IMR-90 (cell line): ENCODE data around the gene ANXA1. TPM values are rescaled to one million over a fixed set of nuclear protein-coding genes. Genes with fewer than 3 reads are reported as not detected.

Experiments
- ATAC-seq: fragments of 200-7000 bp; cut with Tn5 transposase; 2 replicates; pipeline ENCODE4 v1.9.1; 2020; ENCODE audit warnings: low read depth, mild to moderate bottlenecking, moderate library complexity
- BruUV-seq: library from RNA; stranded (reverse); fragments of 400-500 nt; replicated peaks from 2 replicates; lab custom pipeline; 2021; lab: Mats Ljungman, UMichigan
- CTCF ChIA-PET: fragments of 300-600 bp; formaldehyde crosslinking; extraction: SDS; loops from one replicate; lab custom pipeline; 2021; ENCODE audit warnings: antibody characterized with exemption; lab: Yijun Ruan, JAX
- POLR2A ChIA-PET: fragments of 300-600 bp; sonication (Branson Sonifier 250); formaldehyde crosslinking; loops from one replicate; lab custom pipeline; 2022; ENCODE audit warnings: antibody characterized with exemption; ENCODE audit not compliant: unreplicated experiment; lab: Charles Lee
- DNase-seq: peaks from one replicate; pipeline ENCODE4 v3.0.0; 2013
- H2AFZ ChIP-seq: replicated peaks from 2 replicates; pipeline ENCODE3; 2013; ENCODE audit warnings: low read length, mild to moderate bottlenecking; ENCODE audit not compliant: poor library complexity
- H2AK5ac ChIP-seq: 2 replicates; pipeline ENCODE4 v1.6.1; 2013; ENCODE audit warnings: low read depth, low read length, inconsistent platforms
- H2AK9ac ChIP-seq: replicated peaks from 2 replicates; pipeline ENCODE3; 2013; ENCODE audit warnings: mild to moderate bottlenecking, low read depth, low read length, moderate library complexity; ENCODE audit not compliant: poor library complexity
- H2BK120ac ChIP-seq: 2 replicates; pipeline ENCODE4 v1.6.1; 2013; ENCODE audit warnings: low read depth, low read length, inconsistent platforms
- H2BK15ac ChIP-seq: 3 replicates; pipeline ENCODE4 v1.6.1; 2013; ENCODE audit warnings: low read depth, low read length, inconsistent platforms
- H2BK20ac ChIP-seq: 2 replicates; pipeline ENCODE4 v1.6.1; 2013; ENCODE audit warnings: low read depth, mild to moderate bottlenecking, inconsistent platforms, low read length, moderate library complexity
- H2BK5ac ChIP-seq: 2 replicates; pipeline ENCODE4 v1.6.1; 2013; ENCODE audit warnings: mild to moderate bottlenecking, low read depth, low read length, inconsistent platforms; ENCODE audit not compliant: poor library complexity, severe bottlenecking
- H3K14ac ChIP-seq: replicated peaks from 2 replicates; pipeline ENCODE4 v1.6.1; 2013; ENCODE audit warnings: low read depth, low read length, inconsistent platforms
- H3K18ac ChIP-seq: 2 replicates; pipeline ENCODE4 v1.6.1; 2013; ENCODE audit warnings: low read depth, low read length, control low read depth
- H3K23ac ChIP-seq: 2 replicates; pipeline ENCODE4 v1.6.1; 2013; ENCODE audit warnings: low read depth, low read length, inconsistent platforms
- H3K27ac ChIP-seq: 2 replicates; pipeline ENCODE4 v1.5.1; 2013; ENCODE audit warnings: mild to moderate bottlenecking, control low read depth, low read length; ENCODE audit not compliant: insufficient read depth
- H3K27me3 ChIP-seq: 2 replicates; pipeline ENCODE4 v1.6.1; 2013; ENCODE audit warnings: low read length; ENCODE audit not compliant: control insufficient read depth, insufficient read depth
- H3K36me3 ChIP-seq: 2 replicates; pipeline ENCODE4 v1.6.1; 2013; ENCODE audit warnings: low read length, mixed read lengths; ENCODE audit not compliant: control insufficient read depth, insufficient read depth
- H3K4ac ChIP-seq: 2 replicates; pipeline ENCODE4 v1.6.1; 2013; ENCODE audit warnings: low read depth, low read length, inconsistent platforms
- H3K4me1 ChIP-seq: 2 replicates; pipeline ENCODE4 v1.6.1; 2013; ENCODE audit warnings: low read length, mixed read lengths; ENCODE audit not compliant: control insufficient read depth, insufficient read depth
- H3K4me2 ChIP-seq: 2 replicates; pipeline ENCODE4 v1.6.1; 2013; ENCODE audit warnings: low read depth, mild to moderate bottlenecking, control low read depth, low read length, moderate library complexity
- H3K4me3 ChIP-seq: 2 replicates; pipeline ENCODE4 v1.5.1; 2013; ENCODE audit warnings: low read depth, mild to moderate bottlenecking, control low read depth, low read length, moderate library complexity; ENCODE audit not compliant: insufficient read depth
- H3K56ac ChIP-seq: 2 replicates; pipeline ENCODE4 v1.6.1; 2013; ENCODE audit warnings: low read length, inconsistent platforms; ENCODE audit not compliant: insufficient read depth; ENCODE audit errors: extremely low read depth
- H3K79me1 ChIP-seq, 2 experiments: 2 replicates each; pipeline ENCODE4 v1.6.1; 2013; ENCODE audit warnings: low read length in 2 of 2, inconsistent platforms in 1 of 2, low read depth in 1 of 2
- H3K9ac ChIP-seq: 2 replicates; pipeline ENCODE4 v1.6.1; 2013; ENCODE audit warnings: low read depth, low read length, control low read depth
- H3K9me1 ChIP-seq: 2 replicates; pipeline ENCODE4 v1.6.1; 2013; ENCODE audit warnings: low read length, inconsistent platforms; ENCODE audit not compliant: insufficient read depth
- H3K9me3 ChIP-seq: 2 replicates; pipeline ENCODE4 v1.6.1; 2013; ENCODE audit warnings: low read length; ENCODE audit not compliant: control insufficient read depth, insufficient read depth
- H4K20me1 ChIP-seq: 2 replicates; pipeline ENCODE4 v1.6.1; 2013; ENCODE audit warnings: low read length, inconsistent platforms; ENCODE audit not compliant: insufficient read depth
- H4K5ac ChIP-seq: 2 replicates; pipeline ENCODE4 v1.6.1; 2013; ENCODE audit warnings: mild to moderate bottlenecking, low read depth, low read length, control low read depth
- H4K8ac ChIP-seq, 2 experiments: 2 replicates each; pipeline ENCODE4 v1.6.1; 2013; ENCODE audit warnings: low read depth in 2 of 2, low read length in 2 of 2, control low read depth in 1 of 2, inconsistent platforms in 1 of 2
- H4K91ac ChIP-seq: 2 replicates; pipeline ENCODE4 v1.6.1; 2013; ENCODE audit warnings: low read depth, low read length, inconsistent platforms; ENCODE audit not compliant: insufficient read depth
- BHLHE40 ChIP-seq: fragments of 150-350 bp; IDR thresholded peaks from 2 replicates; pipeline ENCODE4 v1.6.1; 2016; ENCODE audit warnings: mild to moderate bottlenecking, low read depth, low read length
- CEBPB ChIP-seq: IDR thresholded peaks from 2 replicates; pipeline ENCODE4 v1.6.1; 2012; ENCODE audit warnings: low read depth, low read length, improper control_type of control experiment
- CHD1 ChIP-seq: IDR thresholded peaks from 2 replicates; pipeline ENCODE4 v1.6.1; 2012; ENCODE audit warnings: low read depth, low read length, improper control_type of control experiment
- CTCF ChIP-seq: conservative IDR thresholded peaks from 2 replicates; pipeline ENCODE4 v1.5.1; 2012; ENCODE audit warnings: mild to moderate bottlenecking, low read depth, low read length, improper control_type of control experiment
- FOS ChIP-seq: fragments of 150-350 bp; IDR thresholded peaks from 2 replicates; pipeline ENCODE4 v1.6.1; 2016; ENCODE audit warnings: low read depth, low read length
- MAFK ChIP-seq: IDR thresholded peaks from 2 replicates; pipeline ENCODE4 v1.6.1; 2012; ENCODE audit warnings: low read depth, low read length, improper control_type of control experiment
- MAZ ChIP-seq: IDR thresholded peaks from 2 replicates; pipeline ENCODE4 v1.6.1; 2012; ENCODE audit warnings: low read depth, mild to moderate bottlenecking, low read length, improper control_type of control experiment, moderate library complexity, borderline replicate concordance
- MXI1 ChIP-seq: IDR thresholded peaks from 2 replicates; pipeline ENCODE4 v1.6.1; 2012; ENCODE audit warnings: low read depth, mild to moderate bottlenecking, low read length, moderate library complexity, borderline replicate concordance
- NFE2L2 ChIP-seq: fragments of 150-350 bp; IDR thresholded peaks from 2 replicates; pipeline ENCODE4 v1.6.1; 2016; ENCODE audit warnings: low read depth, mild to moderate bottlenecking, low read length
- POLR2A ChIP-seq: IDR thresholded peaks from 2 replicates; pipeline ENCODE4 v1.6.1; 2012; ENCODE audit warnings: mild to moderate bottlenecking, low read depth, low read length
- RAD21 ChIP-seq: IDR thresholded peaks from 2 replicates; pipeline ENCODE4 v1.6.1; 2012; ENCODE audit warnings: low read length, improper control_type of control experiment
- RCOR1 ChIP-seq: IDR thresholded peaks from 2 replicates; pipeline ENCODE4 v1.6.1; 2012; ENCODE audit warnings: mild to moderate bottlenecking, low read length, improper control_type of control experiment; ENCODE audit not compliant: insufficient replicate concordance
- RFX5 ChIP-seq: IDR thresholded peaks from 2 replicates; pipeline ENCODE4 v1.8.0; 2012; ENCODE audit warnings: low read depth, mild to moderate bottlenecking, low read length, moderate library complexity
- SMC3 ChIP-seq: fragments of 150-350 bp; IDR thresholded peaks from 2 replicates; pipeline ENCODE4 v1.6.1; 2016; ENCODE audit warnings: low read depth, mild to moderate bottlenecking, antibody characterized with exemption, low read length, moderate library complexity
- USF2 ChIP-seq: fragments of 150-350 bp; IDR thresholded peaks from 2 replicates; pipeline ENCODE4 v1.6.1; 2017; ENCODE audit warnings: mild to moderate bottlenecking, antibody characterized with exemption, low read length, low read depth
- WGBS, 2 experiments: methylation state at CpG; one replicate each; pipeline versions ENCODE4 v1.1.5 to v1.1.7; 2013; ENCODE audit warnings: missing lambda C conversion rate in 2 of 2; ENCODE audit not compliant: insufficient read length in 1 of 2; ENCODE audit errors: extremely low coverage in 2 of 2; 5-methylcytosine and 5-hydroxymethylcytosine counted together
- dilution Hi-C: fragments of 300-500 bp; cut with HindIII; formaldehyde crosslinking; loops from one replicate; pipeline ENCODE4 v1.14.3; 2018; ENCODE audit warnings: low sequenced_read_pairs; ENCODE audit not compliant: unreplicated experiment
- in situ Hi-C: fragments of 300-500 bp; cut with MboI; formaldehyde crosslinking; loops from 3 replicates; pipeline ENCODE4 v1.14.3; 2019; ENCODE audit warnings: low sequenced_read_pairs, inconsistent platforms, mixed read lengths
- intact Hi-C: fragments of 100-400 bp; cut with micrococcal nuclease; formaldehyde crosslinking; loops from 2 replicates; pipeline ENCODE4 v1.10.0; 2022
- polyA plus RNA-seq, 3 experiments: library from polyadenylated mRNA; depleted of rRNA; stranded (reverse); fragments of >200 nt; gene quantifications; 2 replicates each; pipeline ENCODE4 v1.2.3, GENCODE V29; 2012; ENCODE audit warnings: low replicate concordance in 1 of 3
- total RNA-seq: library from RNA; depleted of rRNA; stranded (reverse); fragments of >200 nt; gene quantifications from 2 replicates; pipeline ENCODE4 v1.2.3, GENCODE V29; 2012
- TF ChIP-seq, protein P1 (sequence below): fragments of 150-350 bp; IDR thresholded peaks from 2 replicates; pipeline ENCODE4 v1.6.1; 2016; ENCODE audit warnings: low read depth, mild to moderate bottlenecking, low read length, moderate library complexity, borderline replicate concordance

Gene ANXA1
- total and polyA plus RNA-seq, 2 of the 4 experiments (the other 2 are of a cell fraction) = 520 to 583 TPM

DNA sequence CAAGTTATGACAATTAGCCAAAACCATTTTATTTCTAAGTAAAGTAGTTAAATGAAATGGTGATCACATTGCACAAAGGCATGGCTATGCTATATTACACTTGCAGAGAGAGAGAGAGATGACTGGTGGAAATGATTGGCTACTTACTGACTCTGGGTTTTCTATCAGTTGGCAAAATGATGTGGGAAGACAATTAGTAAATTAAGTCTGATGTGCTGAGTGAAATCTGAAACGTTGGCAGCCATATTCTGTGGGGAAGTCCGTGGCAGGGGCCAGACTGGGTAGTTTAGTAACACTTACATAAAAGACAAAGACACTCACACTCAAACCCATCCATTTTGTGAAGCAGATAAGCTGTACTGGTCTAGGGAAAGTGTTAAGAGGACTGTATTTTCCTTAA, 61.6 kb downstream of the ANXA1 start:
- H3K56ac ChIP-seq = no peak overlapping the region
- no peak overlapping the region for H2BK5ac ChIP-seq
- H3K79me1 ChIP-seq = no peaks in the 10 kb centered on the region
- no peaks in the 10 kb centered on the region for H3K4me1 ChIP-seq
- dilution Hi-C loops (no loop called here), intact Hi-C loops (no loop called here), in situ Hi-C loops (loop anchor here (25.0 kb wide), 1 partner anchor 1349 kb away; no protein-coding TSS in a partner anchor)
- no peaks in the 10 kb centered on the region for H4K20me1 ChIP-seq
- H2BK15ac ChIP-seq = no peak overlapping the region
- H3K27me3 ChIP-seq = no peaks in the 10 kb centered on the region; the same call in 1 of the 2 replicates
- H4K5ac ChIP-seq = no peak overlapping the region
- CTCF ChIA-PET = no interaction called here
- no peak overlapping the region for H2AK9ac ChIP-seq
- BruUV-seq = no TSS peak
- no peak overlapping the region for H3K4me3 ChIP-seq
- no peak overlapping the region for H3K23ac ChIP-seq
- H3K9me3 ChIP-seq = no peaks in the 10 kb centered on the region
- H3K9ac ChIP-seq = no peak overlapping the region
- H4K91ac ChIP-seq = no peak overlapping the region
- H3K4me2 ChIP-seq = no peak overlapping the region
- H2AFZ ChIP-seq = no peak overlapping the region
- no peak overlapping the region for H3K27ac ChIP-seq
- no peaks in the 10 kb centered on the region for H3K9me1 ChIP-seq
- no peak overlapping the region for H2AK5ac ChIP-seq
- DNase-seq = no peak
- POLR2A ChIA-PET = no interaction called here
- H3K36me3 ChIP-seq = no peaks in the 10 kb centered on the region
- TF ChIP-seq POLR2A = no peak
- no peak for TF ChIP-seq USF2
- TF ChIP-seq FOS = no peak
- TF ChIP-seq BHLHE40 = no peak
- no peak for TF ChIP-seq MXI1
- no peak for TF ChIP-seq MAZ
- no peak for TF ChIP-seq RCOR1
- TF ChIP-seq MAFK = no peak
- TF ChIP-seq, protein P1, sequence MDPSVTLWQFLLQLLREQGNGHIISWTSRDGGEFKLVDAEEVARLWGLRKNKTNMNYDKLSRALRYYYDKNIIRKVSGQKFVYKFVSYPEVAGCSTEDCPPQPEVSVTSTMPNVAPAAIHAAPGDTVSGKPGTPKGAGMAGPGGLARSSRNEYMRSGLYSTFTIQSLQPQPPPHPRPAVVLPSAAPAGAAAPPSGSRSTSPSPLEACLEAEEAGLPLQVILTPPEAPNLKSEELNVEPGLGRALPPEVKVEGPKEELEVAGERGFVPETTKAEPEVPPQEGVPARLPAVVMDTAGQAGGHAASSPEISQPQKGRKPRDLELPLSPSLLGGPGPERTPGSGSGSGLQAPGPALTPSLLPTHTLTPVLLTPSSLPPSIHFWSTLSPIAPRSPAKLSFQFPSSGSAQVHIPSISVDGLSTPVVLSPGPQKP = no peak
- no peak for TF ChIP-seq CEBPB
- TF ChIP-seq NFE2L2 = no peak
- TF ChIP-seq CHD1 = no peak
- no peak for TF ChIP-seq RFX5
- TF ChIP-seq RAD21 = no peak
- TF ChIP-seq SMC3 = no peak
- no peak for TF ChIP-seq CTCF
- no peak overlapping the region for H3K4ac ChIP-seq
- no CpG with 5 or more reads among the region's 2 CpGs for WGBS, 2 experiments
- H3K18ac ChIP-seq = no peak overlapping the region
- H2BK120ac ChIP-seq = no peak overlapping the region
- no peak overlapping the region for H2BK20ac ChIP-seq
- H4K8ac ChIP-seq = no peak overlapping the region
- H3K14ac ChIP-seq = no peak overlapping the region
- ATAC-seq = no peak
